Heart left ventricle (tissue), 16 donors: ENCODE measurements around the gene MTIF2. TPM values are rescaled to one million over a fixed set of nuclear protein-coding genes. Genes with fewer than 3 reads are reported as not detected.
A peak's percentile ranks its signal among the peaks of the same experiment; 100 is the strongest.

Experiments used
- ATAC-seq, 4 donors: fragments of 200-7000 bp; cut with Tn5 transposase; one replicate each; pipeline ENCODE4 v1.9.1; 2020 to 2022; ENCODE audit warnings: moderate library complexity in 4 of 4, mild to moderate bottlenecking in 3 of 4, moderate number of reproducible peaks in 1 of 4
- DNase-seq, 5 donors: peaks; one replicate each; pipeline ENCODE4 v3.0.0-alpha.2; 2020
- H3K27ac ChIP-seq, 12 donors: fragments of 200-600 bp; sonication (generic) in 4 of 12; one replicate each; pipeline versions ENCODE4 v1.5.0 to v1.8.0; 2016 to 2022; ENCODE audit warnings: mild to moderate bottlenecking in 2 of 12
- H3K27me3 ChIP-seq, 9 donors: fragments of 200-600 bp; sonication (generic) in 2 of 9; one replicate each; pipeline versions ENCODE4 v1.5.1 to v1.8.0; 2016 to 2022; ENCODE audit warnings: mild to moderate bottlenecking in 3 of 9
- H3K36me3 ChIP-seq, 9 donors: fragments of 200-600 bp; sonication (generic) in 2 of 9; one replicate each; pipeline versions ENCODE4 v1.5.0 to v1.8.0; 2018 to 2022; ENCODE audit warnings: mild to moderate bottlenecking in 2 of 9
- H3K4me1 ChIP-seq, 12 donors: fragments of 200-600 bp; sonication (generic) in 4 of 12; one replicate each; pipeline versions ENCODE4 v1.5.0 to v1.8.0; 2016 to 2022; ENCODE audit warnings: mild to moderate bottlenecking in 3 of 12
- H3K4me3 ChIP-seq, 12 donors: fragments of 200-600 bp; sonication (generic) in 4 of 12; one replicate each; pipeline versions ENCODE4 v1.5.0 to v1.8.0; 2017 to 2022; ENCODE audit warnings: mild to moderate bottlenecking in 9 of 12, moderate library complexity in 4 of 12
- H3K9me3 ChIP-seq, 12 donors: fragments of 200-600 bp; sonication (generic) in 4 of 12; one replicate each; pipeline versions ENCODE4 v1.5.0 to v1.8.0; 2016 to 2022; ENCODE audit warnings: mild to moderate bottlenecking in 1 of 12
- POLR2A ChIP-seq, 2 donors: fragments of 450-650 bp; IDR thresholded peaks; one replicate each; pipeline ENCODE4 v1.6.1; 2017; ENCODE audit warnings: antibody characterized with exemption in 2 of 2, mild to moderate bottlenecking in 2 of 2, moderate library complexity in 2 of 2
- WGBS, 4 donors: extraction: QIAGEN DNeasy Blood & Tissue Kit in 2 of 4; methylation state at CpG; one replicate each; pipeline versions ENCODE4 v1.1.5 to v1.1.7; 2013 to 2018; 5-methylcytosine and 5-hydroxymethylcytosine counted together
- intact Hi-C, 10 donors: fragments of 100-400 bp; cut with DNase I; formaldehyde crosslinking; loops; one replicate each; pipeline versions ENCODE4 v1.11.1 to v1.14.2; 2022
- long read RNA-seq, 3 donors: library from polyadenylated mRNA; unstranded; transcript quantifications; one replicate each; pipeline ENCODE4 v2.0.0, GENCODE V29; 2020 to 2021
- polyA plus RNA-seq, 2 donors: library from polyadenylated mRNA; stranded (reverse); fragments of 200-250 nt; gene quantifications; one replicate each; pipeline ENCODE4 v1.2.3, GENCODE V29; 2013
- total RNA-seq, 9 donors: library from RNA; depleted of rRNA in 2 of 9; stranded (reverse); fragments of >200 nt in 2 of 9; fragmentation: NEBNext Ultra II Directional in 3 of 9; extraction: Animal tissue kit (Norgen Biotek cat#: 25700) in 3 of 9; gene quantifications; one replicate each; pipeline versions ENCODE4 v1.1.0 to v1.2.4, GENCODE V29; 2016 to 2023
- TF ChIP-seq, protein P1 (sequence below), 12 donors: fragments of 200-600 bp; sonication (generic) in 4 of 12; IDR thresholded peaks; one replicate each; pipeline versions ENCODE4 v1.5.0 to v1.8.0; 2018 to 2022; ENCODE audit warnings: antibody characterized with exemption in 12 of 12, mild to moderate bottlenecking in 5 of 12
- donor health status: ischemic (EF 13 %, LVEDD 7.1; RV severe dilation, severe dysfunction).
- donor health status: healthy with polysubstance abuse.
- donor health status: DM: no; HTN: yes; CAD: no.
- donor health status: DM: no; HTN: no; CAD: no.
- donor health status: ischemic (EF 25% LVEDD 6.9; RV normal size, moderate dysfunction).
- donor health status: ischemic (EF 25% LVEDD 5.7; RV mildly dilated, moderate dysfunction).
- donor health status: healthy.
- donor health status: DM: yes; HTN: yes; CAD: no.
- donor health status: ischemic (EF 35%, LVEDD 5.7; RV mildly dilated, moderate dysfunction).
- donor health status: nonischemic (EF 11% LVEDD 7.7; RV severe dilation, severe dysfunction).
- donor health status: DM: yes; HTN: yes; CAD: no.
- donor health status: PGD.
- donor health status: ischemic (EF 29% LVEDD 5.4; RV normal size, mild dysfunction).
- donor health status: nonischemic (EF 23%, LVEDD 6.1; RV moderate dilation, normal function).

The MTIF2 gene, protein sequence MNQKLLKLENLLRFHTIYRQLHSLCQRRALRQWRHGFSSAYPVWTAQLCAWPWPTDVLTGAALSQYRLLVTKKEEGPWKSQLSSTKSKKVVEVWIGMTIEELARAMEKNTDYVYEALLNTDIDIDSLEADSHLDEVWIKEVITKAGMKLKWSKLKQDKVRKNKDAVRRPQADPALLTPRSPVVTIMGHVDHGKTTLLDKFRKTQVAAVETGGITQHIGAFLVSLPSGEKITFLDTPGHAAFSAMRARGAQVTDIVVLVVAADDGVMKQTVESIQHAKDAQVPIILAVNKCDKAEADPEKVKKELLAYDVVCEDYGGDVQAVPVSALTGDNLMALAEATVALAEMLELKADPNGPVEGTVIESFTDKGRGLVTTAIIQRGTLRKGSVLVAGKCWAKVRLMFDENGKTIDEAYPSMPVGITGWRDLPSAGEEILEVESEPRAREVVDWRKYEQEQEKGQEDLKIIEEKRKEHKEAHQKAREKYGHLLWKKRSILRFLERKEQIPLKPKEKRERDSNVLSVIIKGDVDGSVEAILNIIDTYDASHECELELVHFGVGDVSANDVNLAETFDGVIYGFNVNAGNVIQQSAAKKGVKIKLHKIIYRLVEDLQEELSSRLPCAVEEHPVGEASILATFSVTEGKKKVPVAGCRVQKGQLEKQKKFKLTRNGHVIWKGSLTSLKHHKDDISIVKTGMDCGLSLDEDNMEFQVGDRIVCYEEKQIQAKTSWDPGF
- total RNA-seq (10 to 100 TPM; 38.3 to 54.7 (median 45.5) TPM), polyA plus RNA-seq (10 to 100 TPM; 29.9 to 47.7 TPM)
- long read RNA-seq, donor 1, transcript MTIF2-201 (16 exons, 2,528 nt) = major isoform, 25 of 69 reads
- long read RNA-seq, donor 1, partial matches to known transcripts = 18 of 69 reads
- long read RNA-seq, donor 1, other reads (novel, unspliced or antisense) = 25 of 69 reads
- long read RNA-seq, donor 2, transcript MTIF2-201 (16 exons, 2,528 nt) = major isoform, 27 of 131 reads
- long read RNA-seq, donor 2, partial matches to known transcripts = 78 of 131 reads
- long read RNA-seq, donor 2, other reads (novel, unspliced or antisense) = 23 of 131 reads
- long read RNA-seq, donor 3, transcript MTIF2-201 (16 exons, 2,528 nt) = major isoform, 12 of 37 reads
- long read RNA-seq, donor 3, partial matches to known transcripts = 17 of 37 reads
- long read RNA-seq, donor 3, other reads (novel, unspliced or antisense) = 8 of 37 reads

DNA sequence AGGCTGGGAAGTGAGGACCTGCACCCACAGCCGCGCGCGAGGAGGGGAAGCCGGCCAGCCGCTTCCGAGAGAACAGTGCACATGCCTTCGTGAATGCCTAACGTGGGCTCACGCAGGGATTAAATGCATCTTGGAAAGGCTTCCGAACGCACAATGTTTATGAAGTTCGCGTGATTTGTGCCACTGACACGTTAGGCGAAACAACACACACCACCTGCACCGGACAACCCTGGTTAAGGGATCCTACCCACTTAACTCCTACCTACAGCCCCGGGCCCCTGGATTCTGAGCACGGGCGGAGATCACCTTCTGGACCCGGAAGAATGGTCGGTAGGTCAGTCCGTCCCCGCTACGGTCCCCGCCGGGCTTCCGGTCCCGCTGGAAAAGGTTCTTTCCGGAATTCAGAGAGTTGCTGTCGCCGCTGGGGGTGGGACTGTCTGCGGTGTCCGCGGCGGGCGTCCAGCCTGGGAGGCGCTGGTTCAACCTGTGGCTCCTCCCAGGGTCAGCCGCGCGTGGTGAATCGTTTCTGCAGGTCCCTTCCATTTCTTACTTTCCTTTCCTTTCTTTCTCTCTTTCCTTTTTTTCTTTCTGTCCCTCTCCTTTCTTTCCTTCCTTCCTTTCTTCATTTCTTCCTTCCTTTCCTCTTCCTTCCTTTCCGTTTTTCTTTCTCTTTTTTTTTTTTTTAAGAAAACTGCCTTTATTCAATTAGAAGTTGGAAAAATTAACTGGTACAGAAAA, at the start of gene MTIF2:
TSS of gene MTIF2 (minus strand) at position 325 of the 738 bp plus-strand sequence. CDS start 5,373 bp downstream, outside the sequence.
- 0 to 1% (median 0%) methylated on average over 41 to 43 of the region's 43 CpGs for WGBS, 4 donors
- TF ChIP-seq POLR2A (IDR thresholded peaks at IDR 0.05) = peak in 1 of 2 donors; percentile 52
- TF ChIP-seq, protein P1, sequence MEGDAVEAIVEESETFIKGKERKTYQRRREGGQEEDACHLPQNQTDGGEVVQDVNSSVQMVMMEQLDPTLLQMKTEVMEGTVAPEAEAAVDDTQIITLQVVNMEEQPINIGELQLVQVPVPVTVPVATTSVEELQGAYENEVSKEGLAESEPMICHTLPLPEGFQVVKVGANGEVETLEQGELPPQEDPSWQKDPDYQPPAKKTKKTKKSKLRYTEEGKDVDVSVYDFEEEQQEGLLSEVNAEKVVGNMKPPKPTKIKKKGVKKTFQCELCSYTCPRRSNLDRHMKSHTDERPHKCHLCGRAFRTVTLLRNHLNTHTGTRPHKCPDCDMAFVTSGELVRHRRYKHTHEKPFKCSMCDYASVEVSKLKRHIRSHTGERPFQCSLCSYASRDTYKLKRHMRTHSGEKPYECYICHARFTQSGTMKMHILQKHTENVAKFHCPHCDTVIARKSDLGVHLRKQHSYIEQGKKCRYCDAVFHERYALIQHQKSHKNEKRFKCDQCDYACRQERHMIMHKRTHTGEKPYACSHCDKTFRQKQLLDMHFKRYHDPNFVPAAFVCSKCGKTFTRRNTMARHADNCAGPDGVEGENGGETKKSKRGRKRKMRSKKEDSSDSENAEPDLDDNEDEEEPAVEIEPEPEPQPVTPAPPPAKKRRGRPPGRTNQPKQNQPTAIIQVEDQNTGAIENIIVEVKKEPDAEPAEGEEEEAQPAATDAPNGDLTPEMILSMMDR (IDR thresholded peaks at IDR 0.05) = peak in 3 of 12 donors; percentile 13 to 39 (median 39)
- DNase-seq (peak; percentile 95 to 97 (median 97)), ATAC-seq (peak; percentile 99 to 100 (median 100))
- Histone ChIP-seq H3K27ac (peak within 1 kb of the TSS; percentile 77 to 93 (median 88)), H3K4me3 (peak within 1 kb of the TSS; percentile 54 to 93 (median 74)), H3K27me3 (no peaks in the 10 kb centered on the region), H3K4me1 (peaks cover 0 to 20% (median 12%) of the 10 kb centered on the region in 12 donors), H3K9me3 (no peaks in the 10 kb centered on the region), H3K36me3 (peaks cover 0 to 36% (median 31%) of the 10 kb centered on the region in 9 donors)
- intact Hi-C loops = loop anchor here in 6 of 10 donors (1.0 to 10.0 kb wide), 7 partner anchors 13 to 166 kb away; partner anchors contain the start of genes CLHC1 (in 5 of the 6), RPS27A (in 5 of the 6) and CCDC88A (in 1 of the 6)

DNA sequence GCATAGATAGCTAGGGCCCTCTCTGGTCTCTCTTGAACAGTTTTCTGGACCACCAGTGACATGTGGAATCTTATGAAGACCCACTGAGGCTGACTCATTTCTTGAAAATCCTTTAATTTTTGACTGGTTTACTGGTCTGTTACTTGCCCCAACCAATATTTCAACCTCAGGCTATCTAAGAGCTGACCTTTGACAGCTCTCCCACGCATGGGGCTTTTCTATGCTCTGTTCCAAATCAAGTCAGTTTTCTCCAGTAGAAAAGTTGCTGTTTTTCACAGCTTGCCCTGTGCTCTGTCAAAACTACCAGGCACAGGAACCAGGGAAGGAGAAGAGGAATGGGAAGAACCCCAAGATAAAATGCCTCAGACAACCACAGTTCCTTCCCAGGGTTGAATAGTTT, 46.0 kb upstream of the MTIF2 start:
- ATAC-seq (no peak), DNase-seq (no peak)
- H3K9me3 ChIP-seq = no peaks in the 10 kb centered on the region
- 88 to 100% (median 89%) methylated on average over 1 of the region's 1 CpG for WGBS, 4 donors
- H3K36me3 ChIP-seq = peaks cover 0 to 93% (median 85%) of the 10 kb centered on the region in 9 donors
- TF ChIP-seq, protein P1 (IDR thresholded peaks at IDR 0.05) = no peak
- TF ChIP-seq POLR2A (IDR thresholded peaks at IDR 0.05) = no peak
- no peaks in the 10 kb centered on the region for H3K27me3 ChIP-seq
- no peak overlapping the region for H3K4me3 ChIP-seq
- intact Hi-C loops = no loop called here
- H3K4me1 ChIP-seq = no peaks in the 10 kb centered on the region
- no peak overlapping the region for H3K27ac ChIP-seq

DNA sequence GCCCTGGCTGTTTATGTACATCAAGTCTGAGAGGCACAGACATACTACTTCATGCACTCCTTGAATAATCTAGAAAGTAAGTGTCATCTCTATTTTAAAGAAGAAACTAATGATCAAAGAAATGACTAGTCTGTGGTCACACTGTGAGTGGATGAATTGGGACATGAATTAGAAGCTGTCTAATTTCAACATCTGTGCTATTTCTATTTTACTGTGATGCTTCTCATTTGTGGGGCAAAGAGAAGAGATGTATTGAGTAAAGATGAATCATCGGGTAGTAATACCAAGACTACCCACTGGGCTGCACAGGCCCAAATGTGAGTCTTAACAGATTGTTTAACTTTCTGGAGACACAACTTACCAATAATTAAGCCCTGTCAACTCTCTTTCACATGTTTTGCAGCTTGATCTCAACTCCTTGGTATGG, 42.4 kb upstream of the MTIF2 start:
- Histone ChIP-seq H3K4me1 (no peaks in the 10 kb centered on the region), H3K27ac (no peak overlapping the region), H3K9me3 (no peaks in the 10 kb centered on the region), H3K4me3 (no peak overlapping the region), H3K27me3 (no peaks in the 10 kb centered on the region), H3K36me3 (peaks cover 0 to 89% (median 68%) of the 10 kb centered on the region in 9 donors)
- no peak for DNase-seq
- 88 to 100% (median 91%) methylated on average over 1 of the region's 1 CpG for WGBS, 4 donors
- intact Hi-C loops = no loop called here
- no peak for ATAC-seq
- TF ChIP-seq, protein P1 (IDR thresholded peaks at IDR 0.05) = peak in 1 of 12 donors; percentile 12
- no peak for TF ChIP-seq POLR2A (IDR thresholded peaks at IDR 0.05)
